Activated CD4-positive, alpha-beta T cell treated with anti-CD3 and anti-CD28 coated beads, Interleukin-2, Interleukin-4, amounts not matched to agents 100 ng/mL and 50 ng/mL, durations not matched to agents 16 hours and 8 hours (primary cell): Measurements from ENCODE around the gene OXNAD1.

Experiments used
- DNase-seq: peaks from one replicate; pipeline ENCODE4 v3.0.0-alpha.2; 2020; ENCODE audit warnings: low spot score

The OXNAD1 gene

DNA sequence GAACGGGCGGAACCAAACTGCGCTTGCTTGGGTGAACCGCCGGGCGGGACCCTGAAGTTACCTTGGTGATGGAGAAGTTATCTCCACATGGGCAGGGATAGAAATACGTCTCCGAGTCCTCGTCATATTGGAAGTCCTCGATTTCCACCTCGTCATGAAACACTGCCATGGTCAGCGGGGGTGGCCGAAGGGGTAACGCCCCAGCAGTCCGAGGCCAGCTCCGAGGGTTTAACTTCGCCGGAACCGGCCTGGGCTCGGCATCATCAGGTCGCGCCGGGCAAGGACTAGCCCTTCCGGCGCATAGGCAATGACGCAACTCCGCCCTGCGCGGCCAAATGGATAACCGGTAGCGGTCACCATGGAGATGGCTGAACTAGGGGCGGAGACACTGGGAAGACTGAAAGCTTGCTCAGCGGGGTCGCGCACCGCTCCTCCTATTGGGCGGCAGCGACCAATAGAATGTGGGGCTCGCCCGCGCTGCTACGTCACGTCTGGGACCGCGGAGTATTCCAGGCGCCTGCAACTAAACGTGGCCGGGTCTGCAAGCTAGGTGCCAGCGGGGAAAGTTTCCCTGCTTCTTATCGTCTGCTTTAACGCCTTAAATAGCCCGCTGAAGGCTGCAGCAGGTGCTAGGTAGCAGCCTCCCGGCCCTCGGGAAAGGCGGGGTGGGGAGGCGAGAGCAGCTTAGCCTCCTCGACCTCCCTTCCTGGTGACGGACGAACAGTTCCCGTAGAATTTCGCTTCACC is at the start of gene OXNAD1, which contains the start of gene DPH3:
TSS of gene OXNAD1 (plus strand) at position 505 of the 747 bp plus-strand sequence. CDS start 5,741 bp downstream, outside the sequence.
TSS of gene DPH3 (minus strand) at position 236 of the 747 bp plus-strand sequence. CDS start at position 169, 67 bp downstream.
- peak; percentile 99 for DNase-seq

DNA sequence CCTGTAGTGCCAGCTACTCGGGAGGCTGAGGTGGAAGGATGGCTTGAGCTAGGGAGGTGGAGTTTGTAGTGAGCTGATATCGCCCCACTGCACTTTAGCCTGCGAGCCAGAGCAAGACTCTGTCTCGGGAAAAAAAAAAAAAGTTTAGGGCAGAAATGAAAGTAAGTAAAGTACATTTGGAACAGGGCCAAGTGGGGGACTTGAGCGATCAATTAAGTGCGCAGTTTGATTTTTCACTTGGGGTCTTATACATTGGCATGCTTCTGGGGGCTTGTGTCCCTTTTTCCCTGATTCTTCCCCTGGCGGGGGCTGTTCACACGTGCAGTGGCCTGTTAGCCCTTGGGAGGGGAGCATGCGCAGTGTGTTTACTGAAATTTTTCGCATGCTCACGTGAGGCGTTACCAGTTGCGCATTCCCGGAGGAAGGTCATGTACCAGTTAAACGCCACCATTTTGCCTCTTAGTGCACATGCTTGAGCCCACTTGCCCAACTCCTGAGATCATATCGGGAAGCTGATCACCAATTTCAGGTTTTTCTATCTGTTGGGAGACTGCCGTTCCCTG is 48.6 kb upstream of the OXNAD1 start:
- DNase-seq: no peak

GRCh38 chr3:16219777-16220176 is 45.2 kb upstream of the OXNAD1 start:
- no peak for DNase-seq

DNA sequence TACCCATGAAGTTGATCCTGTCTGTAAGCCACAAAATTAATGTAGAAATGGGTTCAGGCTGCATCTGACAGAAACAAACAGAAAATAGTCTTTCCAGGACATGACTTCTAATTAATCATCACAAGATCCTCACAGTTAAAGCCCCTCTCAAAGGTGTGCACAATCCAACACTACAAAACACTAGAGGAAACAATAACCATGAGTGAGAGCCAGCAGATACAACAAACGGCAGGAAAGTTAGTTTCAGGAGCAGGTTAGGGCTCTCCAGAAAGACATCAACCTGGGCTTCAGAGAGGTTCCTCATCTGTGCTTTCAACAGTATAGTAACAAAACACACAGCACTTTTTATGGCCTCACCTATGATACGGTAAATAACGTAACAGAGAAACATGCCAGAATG is 43.0 kb upstream of the OXNAD1 start:
- no peak for DNase-seq

- no peak for DNase-seq
Measured at GRCh38 chr3:16222547-16222946, 42.5 kb upstream of the OXNAD1 start.

DNA sequence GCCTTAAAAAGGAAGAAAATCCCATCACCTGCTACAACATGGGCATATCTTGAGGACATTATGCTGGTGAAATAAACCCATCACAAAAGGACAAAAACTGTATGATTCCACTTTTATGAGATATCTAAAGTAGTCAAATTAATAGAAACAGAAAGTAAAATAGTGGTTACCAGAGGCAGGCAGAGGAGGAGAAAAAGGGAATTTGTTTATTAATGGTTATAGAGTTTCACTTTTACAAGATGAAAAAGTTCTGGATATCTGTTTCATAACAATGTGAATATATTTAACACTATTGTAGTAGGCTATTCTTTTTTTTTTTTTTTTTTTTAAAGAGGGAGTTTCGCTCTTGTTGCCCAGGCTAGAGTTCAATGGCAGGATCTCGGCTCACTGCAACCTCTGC is 40.7 kb upstream of the OXNAD1 start:
- no peak for DNase-seq

GRCh38 chr3:16227566-16227965 is 37.4 kb upstream of the OXNAD1 start:
- no peak for DNase-seq

DNA sequence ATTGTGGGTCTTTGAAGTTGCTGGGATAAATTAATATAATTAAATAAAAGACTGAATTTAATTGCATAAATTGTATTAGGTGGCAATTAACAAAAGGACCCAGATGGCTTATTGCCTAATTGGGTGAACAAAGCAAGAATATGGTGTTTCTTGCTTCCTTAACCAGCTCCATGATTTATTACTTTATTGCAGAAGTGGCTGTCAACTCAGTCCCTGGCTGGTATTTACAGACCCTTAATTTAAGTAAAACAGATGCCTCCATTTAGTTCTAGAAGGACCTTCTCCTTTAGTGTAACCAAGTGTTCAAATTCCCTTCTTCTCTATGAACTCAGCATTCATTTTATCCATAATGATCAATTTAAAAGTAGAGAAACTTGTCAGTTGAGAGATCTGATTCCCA is 35.3 kb upstream of the OXNAD1 start:
- no peak for DNase-seq

- no peak for DNase-seq
Measured at GRCh38 chr3:16231983-16232382, 33.0 kb upstream of the OXNAD1 start.

DNA sequence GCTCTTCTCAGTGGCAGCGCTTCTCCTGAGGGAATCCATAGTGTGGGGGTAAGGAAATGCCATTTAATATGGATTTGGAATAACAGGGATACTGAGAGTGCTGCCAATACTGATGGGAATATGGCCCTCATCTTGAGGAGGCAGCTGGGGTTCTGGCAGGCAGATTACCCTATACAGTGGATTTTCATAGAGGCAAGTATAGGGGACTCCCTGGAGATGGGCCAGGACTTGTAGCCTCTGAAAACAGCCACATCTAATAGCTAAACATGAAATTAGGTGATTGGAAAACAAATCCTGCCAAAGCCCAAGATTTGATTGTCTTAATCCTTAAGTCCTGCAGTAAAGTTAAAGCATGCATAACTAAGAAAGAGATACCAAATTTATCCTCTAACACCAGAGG is 31.2 kb upstream of the OXNAD1 start:
- DNase-seq: no peak

DNA sequence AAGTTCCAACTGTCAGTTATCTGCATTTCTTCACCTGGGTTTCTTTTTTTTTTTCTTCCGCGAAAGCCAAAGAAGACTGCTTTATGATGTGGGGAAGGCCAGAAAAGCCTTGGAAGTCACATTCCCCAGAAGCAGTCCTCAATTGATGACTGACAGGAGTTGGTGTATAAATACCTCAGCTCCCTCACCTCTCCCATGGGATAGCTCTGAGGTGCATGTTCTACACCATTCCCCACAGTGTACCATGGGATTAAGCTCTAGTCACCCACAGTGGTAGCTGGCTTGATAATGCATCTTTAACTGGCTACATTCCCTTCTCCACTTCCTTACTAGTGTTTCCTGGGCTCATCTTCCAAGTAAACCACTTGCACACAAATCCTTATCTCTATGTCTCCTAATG is 30.7 kb upstream of the OXNAD1 start:
- no peak for DNase-seq

DNA sequence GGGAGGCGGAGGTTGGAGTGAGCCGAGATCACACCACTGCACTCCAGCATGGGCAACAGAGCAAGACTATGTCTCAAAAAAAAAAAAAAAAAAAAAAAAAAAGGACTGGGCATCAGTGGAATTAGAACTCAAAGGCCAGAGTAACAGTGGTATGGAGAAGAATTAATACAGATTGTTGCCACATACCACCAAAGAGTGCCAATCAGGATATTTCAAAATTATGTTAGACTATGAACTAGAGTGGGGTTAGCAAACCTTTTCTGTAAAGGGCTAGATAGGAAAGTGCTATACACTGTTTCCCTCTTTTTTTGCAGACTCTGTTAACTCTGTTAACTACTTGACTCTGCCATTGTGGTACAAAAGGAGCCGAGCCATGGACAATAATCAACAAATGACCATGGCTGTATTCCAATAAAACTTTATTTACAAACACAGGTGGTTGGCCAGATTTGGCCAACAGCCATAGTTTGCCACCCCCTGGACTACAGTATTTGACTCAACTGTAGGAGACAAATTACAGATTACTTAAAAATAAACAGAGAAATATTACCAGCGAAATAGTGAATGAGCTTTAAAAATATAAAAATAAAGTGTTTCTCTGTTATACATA is 28.9 kb upstream of the OXNAD1 start:
- no peak for DNase-seq

DNA sequence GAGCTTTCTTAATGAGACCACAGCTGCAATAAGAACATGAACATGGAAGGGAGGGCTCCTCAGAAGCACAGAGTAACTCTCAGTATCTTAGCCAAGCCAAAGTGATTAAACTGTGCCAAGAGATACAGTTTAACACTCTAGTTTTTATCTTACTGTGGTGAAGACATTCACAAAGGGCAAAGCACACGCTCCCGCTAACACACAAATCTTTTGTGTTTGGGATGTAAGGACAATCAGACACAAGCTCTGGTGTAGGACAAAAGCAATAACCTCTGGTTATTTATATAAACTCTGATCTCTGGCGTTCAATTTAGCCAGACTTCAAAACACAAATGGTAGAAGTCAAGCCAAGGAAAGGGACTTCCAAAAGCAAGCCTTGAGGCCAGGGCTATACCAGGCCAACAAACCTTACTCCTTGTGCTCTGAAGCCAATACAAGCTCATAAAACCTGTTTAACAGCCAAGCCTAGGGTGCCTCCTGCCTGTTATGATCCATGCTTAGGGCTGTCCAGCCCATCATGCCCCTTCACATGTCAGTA is 28.1 kb upstream of the OXNAD1 start:
- DNase-seq: no peak

- DNase-seq: no peak
Measured at GRCh38 chr3:16239086-16239770, 25.8 kb upstream of the OXNAD1 start.

GRCh38 chr3:16239780-16240179 is 25.2 kb upstream of the OXNAD1 start:
- no peak for DNase-seq

DNA sequence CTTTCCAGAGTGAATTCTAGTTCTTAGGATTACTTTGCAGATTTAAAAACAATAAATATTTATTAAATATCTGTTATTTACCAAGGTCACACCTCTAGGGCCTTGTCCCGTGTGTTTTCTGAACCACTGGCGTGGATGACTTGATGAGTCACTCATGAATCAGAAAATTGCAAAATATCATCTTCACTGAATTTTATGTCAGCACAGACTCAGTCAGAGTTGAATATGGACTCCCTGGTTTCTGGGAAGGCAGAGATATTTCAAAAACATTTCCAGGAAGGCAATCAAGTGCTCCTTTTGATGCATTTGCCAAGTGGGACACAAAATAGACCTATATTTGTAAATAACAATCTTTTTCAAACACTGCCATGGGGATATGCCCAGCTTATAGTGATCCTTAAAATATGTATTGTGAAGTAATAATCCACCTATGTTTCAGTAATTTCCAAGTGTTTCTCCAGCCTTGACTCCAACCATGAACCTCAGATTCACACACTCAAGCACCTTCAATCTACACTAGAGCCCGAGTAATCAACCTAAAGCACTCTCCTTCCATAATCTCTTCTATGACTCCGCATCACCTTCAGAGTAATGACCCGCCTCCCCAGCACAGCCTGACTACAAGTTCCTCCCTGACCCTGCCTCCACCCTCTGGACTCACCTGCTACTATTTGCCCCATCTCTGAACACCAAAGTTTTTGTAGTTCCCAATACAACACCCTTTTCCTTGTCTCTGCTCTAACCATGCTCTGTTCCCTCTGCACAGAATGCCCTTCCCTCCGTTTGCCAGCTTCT is 24.6 kb upstream of the OXNAD1 start:
- DNase-seq: peak; percentile 37

DNA sequence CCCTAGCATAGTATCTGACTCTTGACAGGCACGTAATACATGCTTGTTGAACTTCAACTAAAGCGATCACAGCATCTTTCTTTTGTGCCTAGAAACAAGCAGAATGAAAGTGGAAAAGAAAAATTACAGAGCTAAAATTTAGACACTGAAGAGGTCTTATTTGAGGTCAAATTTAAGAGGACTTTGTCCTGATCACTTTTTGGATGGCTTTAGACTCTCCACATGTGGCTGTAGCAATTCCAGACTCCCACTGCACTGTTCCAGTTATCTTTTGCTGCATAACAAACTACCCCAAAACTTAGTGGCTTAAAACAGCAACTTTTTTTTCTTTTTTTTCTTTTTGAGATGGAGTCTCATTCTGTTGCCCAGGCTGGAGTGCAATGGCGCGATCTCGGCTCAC is 23.8 kb upstream of the OXNAD1 start:
- DNase-seq: no peak

- no peak for DNase-seq
Measured at GRCh38 chr3:16242177-16242576, 22.8 kb upstream of the OXNAD1 start.

GRCh38 chr3:16243706-16244490 is 21.1 kb upstream of the OXNAD1 start:
- DNase-seq: no peak

- DNase-seq: no peak
Measured at GRCh38 chr3:16245609-16246008, 19.4 kb upstream of the OXNAD1 start.
